Measurements from ENCODE around the gene PTPRB.

DNA sequence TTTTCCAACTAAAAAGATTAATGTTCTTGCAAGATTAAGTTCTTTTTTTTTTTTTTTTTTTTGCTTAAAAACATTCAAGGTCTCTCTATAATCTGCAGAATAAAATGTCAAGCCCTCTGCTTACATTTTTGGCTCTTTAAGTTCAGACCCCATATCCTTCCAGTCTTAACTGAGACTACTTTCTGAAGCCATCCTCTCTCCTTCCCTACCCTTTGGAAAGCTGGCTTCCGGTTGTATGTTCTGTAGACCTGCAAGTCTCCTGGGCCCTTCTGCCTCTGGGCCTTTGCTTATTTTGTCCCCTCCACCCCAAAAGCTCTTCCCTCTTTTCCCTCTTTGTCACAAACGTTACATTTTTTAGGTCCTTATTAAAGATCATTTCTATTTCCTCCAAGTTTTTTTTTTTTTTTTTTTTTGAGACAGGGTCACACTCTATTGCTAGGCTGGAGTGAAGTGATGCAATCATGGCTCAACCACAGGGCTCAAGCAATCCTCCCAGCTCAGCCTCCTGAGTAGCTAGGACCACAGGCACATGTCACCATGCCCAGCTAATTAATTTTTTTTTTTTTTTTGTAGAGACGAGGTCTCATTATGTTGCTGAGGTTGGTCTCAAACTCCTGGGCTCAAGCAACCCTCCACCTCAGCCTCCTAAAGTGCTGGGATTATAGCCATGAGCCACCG lies 46.5 kb downstream of the PTPRB start:
- TF ChIP-seq, protein P1, sequence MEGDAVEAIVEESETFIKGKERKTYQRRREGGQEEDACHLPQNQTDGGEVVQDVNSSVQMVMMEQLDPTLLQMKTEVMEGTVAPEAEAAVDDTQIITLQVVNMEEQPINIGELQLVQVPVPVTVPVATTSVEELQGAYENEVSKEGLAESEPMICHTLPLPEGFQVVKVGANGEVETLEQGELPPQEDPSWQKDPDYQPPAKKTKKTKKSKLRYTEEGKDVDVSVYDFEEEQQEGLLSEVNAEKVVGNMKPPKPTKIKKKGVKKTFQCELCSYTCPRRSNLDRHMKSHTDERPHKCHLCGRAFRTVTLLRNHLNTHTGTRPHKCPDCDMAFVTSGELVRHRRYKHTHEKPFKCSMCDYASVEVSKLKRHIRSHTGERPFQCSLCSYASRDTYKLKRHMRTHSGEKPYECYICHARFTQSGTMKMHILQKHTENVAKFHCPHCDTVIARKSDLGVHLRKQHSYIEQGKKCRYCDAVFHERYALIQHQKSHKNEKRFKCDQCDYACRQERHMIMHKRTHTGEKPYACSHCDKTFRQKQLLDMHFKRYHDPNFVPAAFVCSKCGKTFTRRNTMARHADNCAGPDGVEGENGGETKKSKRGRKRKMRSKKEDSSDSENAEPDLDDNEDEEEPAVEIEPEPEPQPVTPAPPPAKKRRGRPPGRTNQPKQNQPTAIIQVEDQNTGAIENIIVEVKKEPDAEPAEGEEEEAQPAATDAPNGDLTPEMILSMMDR (IDR thresholded peaks at IDR 0.05; ENCODE audit: low read depth, low read length, poor library complexity, severe bottlenecking) = no peak
- no peak for TF ChIP-seq EZH2phosphoT487 (IDR thresholded peaks at IDR 0.05; ENCODE audit: borderline replicate concordance, low read length)

All from DOHH2 (cell line).